Measurements from ENCODE around the gene MAK. TPM values are rescaled to one million over a fixed set of nuclear protein-coding genes. Genes with fewer than 3 reads are reported as not detected.

MAK gene
- total and polyA plus RNA-seq, 2 experiments from 2014 or later: 0.35 to 1.6 TPM

GRCh38 chr6:10875026-10875425 is 36.7 kb upstream of the MAK start:
- Mint-ChIP-seq H3K4me3 (no peak overlapping the region), H3K9me3 (no peaks in the 10 kb centered on the region), H3K27me3 (ENCODE audit: insufficient read depth, low read depth, poor library complexity) (peaks cover 14% of the 10 kb centered on the region), H3K4me1 (peaks cover 4% of the 10 kb centered on the region; the same call in 2 of the 3 replicates), H3K27ac (no peak overlapping the region), H3K36me3 (ENCODE audit: low read depth) (no peaks in the 10 kb centered on the region)
- Histone ChIP-seq H4K20me1 (replicated peaks; ENCODE audit: insufficient read depth) (no peaks in the 10 kb centered on the region), H3K36me3 (ENCODE audit: insufficient read depth) (no peaks in the 10 kb centered on the region), H3K4me3 (no peak overlapping the region), H3K9me2 (ENCODE audit: insufficient read depth) (no peaks in the 10 kb centered on the region), H3K79me2 (replicated peaks; ENCODE audit: insufficient read depth) (no peaks in the 10 kb centered on the region), H3K27me3 (ENCODE audit: insufficient read depth) (peaks cover 16% of the 10 kb centered on the region), H2AFZ (no peak overlapping the region), H3K4me2 (no peak overlapping the region), H3K4me1 (ENCODE audit: insufficient read depth) (no peaks in the 10 kb centered on the region), H3K27ac (ENCODE audit: low read depth) (no peak overlapping the region), H3F3A (replicated peaks; ENCODE audit: low read depth) (no peaks in the 10 kb centered on the region)
- no peak for TF ChIP-seq POLR2AphosphoS5 (IDR thresholded peaks at IDR 0.05; ENCODE audit: low read depth)
- no peak for TF ChIP-seq ZNF462 (CRISPR knock-in tag; IDR thresholded peaks at IDR 0.05)
- TF ChIP-seq EZH2 (IDR thresholded peaks at IDR 0.05; ENCODE audit: low read depth, unreplicated experiment): no peak
- TF ChIP-seq REST (IDR thresholded peaks at IDR 0.05; ENCODE audit: unreplicated experiment): no peak
- TF ChIP-seq NANOG (IDR thresholded peaks at IDR 0.05; ENCODE audit: borderline replicate concordance): no peak
- no peak for ATAC-seq
- no peak for DNase-seq (ENCODE audit: low spot score)
